ENCODE measurements around the gene RCOR3.

RCOR3 gene

DNA sequence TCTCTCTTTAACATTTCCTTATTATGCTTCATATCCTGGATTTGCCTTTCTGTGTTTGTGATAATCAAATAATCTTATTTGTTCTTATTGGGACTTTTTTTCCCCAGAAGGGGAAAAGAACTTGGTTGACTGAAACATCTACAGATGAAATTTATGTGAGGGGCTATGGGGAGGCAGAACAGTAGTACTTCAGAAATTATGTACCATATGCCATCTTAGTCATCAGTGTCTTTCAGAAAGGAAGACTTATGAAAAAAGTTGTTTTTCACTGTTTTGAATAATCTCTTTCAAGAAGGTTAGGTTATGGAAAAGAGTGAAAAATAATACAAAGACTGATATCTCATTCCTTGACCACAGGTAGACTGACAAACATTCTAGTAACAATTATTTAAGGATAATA lies 37.2 kb downstream of the RCOR3 start:
- H3K9ac ChIP-seq, result no peak overlapping the region
- no peak overlapping the region for H2AFZ ChIP-seq (ENCODE audit: low read depth)
- no peaks in the 10 kb centered on the region for H3K27me3 ChIP-seq (ENCODE audit: insufficient read depth, low read depth)
- H3K36me3 ChIP-seq (ENCODE audit: insufficient read depth), result peaks cover 15% of the 10 kb centered on the region; the same call in 1 of the 2 replicates
- no peak overlapping the region for H3K4me3 ChIP-seq (IDR thresholded peaks at IDR 0.05; ENCODE audit: insufficient read depth, low read depth, low read length)
- no peak for TF ChIP-seq CTCF (conservative IDR thresholded peaks at IDR 0.05; ENCODE audit: low read depth, low read length)
- H3K4me2 ChIP-seq, result no peak overlapping the region
- H3K79me2 ChIP-seq (ENCODE audit: insufficient read depth, low read depth), result no peaks in the 10 kb centered on the region
- H4K20me1 ChIP-seq (ENCODE audit: insufficient read depth), result no peaks in the 10 kb centered on the region
- H3K4me1 ChIP-seq (ENCODE audit: low read depth, poor library complexity, severe bottlenecking), result no peaks in the 10 kb centered on the region
- no peak overlapping the region for H3K27ac ChIP-seq

DNA sequence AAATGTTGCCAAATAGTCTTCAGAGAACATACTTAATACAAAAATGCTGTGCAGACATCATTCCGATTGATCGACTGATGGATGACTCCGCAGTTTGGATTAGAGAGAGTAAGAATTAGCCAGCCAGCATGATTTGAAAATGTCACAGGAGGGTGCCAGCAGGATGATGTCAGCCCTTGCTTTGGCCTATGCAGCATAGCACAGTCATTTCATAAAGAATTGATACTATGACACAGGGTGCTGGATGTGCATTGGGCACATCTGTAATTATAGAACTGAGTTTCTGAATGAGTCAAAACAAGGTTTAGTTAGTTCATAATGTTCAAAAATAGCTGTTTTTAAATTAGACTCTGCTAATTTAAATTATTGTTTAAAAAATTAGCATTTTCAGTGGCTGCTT lies 45.9 kb downstream of the RCOR3 start:
- no peak overlapping the region for H2AFZ ChIP-seq (ENCODE audit: low read depth)
- no peaks in the 10 kb centered on the region; the same call in 1 of the 2 replicates for H3K36me3 ChIP-seq (ENCODE audit: insufficient read depth)
- H3K4me1 ChIP-seq (ENCODE audit: low read depth, poor library complexity, severe bottlenecking), result peaks cover 34% of the 10 kb centered on the region
- H3K4me3 ChIP-seq (IDR thresholded peaks at IDR 0.05; ENCODE audit: insufficient read depth, low read depth, low read length), result no peak overlapping the region
- no peaks in the 10 kb centered on the region for H3K27me3 ChIP-seq (ENCODE audit: insufficient read depth, low read depth)
- no peaks in the 10 kb centered on the region for H4K20me1 ChIP-seq (ENCODE audit: insufficient read depth)
- H3K27ac ChIP-seq, result peak overlapping the region; percentile 52; the same call in 1 of the 2 replicates
- peak overlapping the region; percentile 30; the same call in 1 of the 2 replicates for H3K4me2 ChIP-seq
- no peak for TF ChIP-seq CTCF (conservative IDR thresholded peaks at IDR 0.05; ENCODE audit: low read depth, low read length)
- H3K79me2 ChIP-seq (ENCODE audit: insufficient read depth, low read depth), result no peaks in the 10 kb centered on the region
- peak overlapping the region; percentile 15; the same call in 1 of the 2 replicates for H3K9ac ChIP-seq

DNA sequence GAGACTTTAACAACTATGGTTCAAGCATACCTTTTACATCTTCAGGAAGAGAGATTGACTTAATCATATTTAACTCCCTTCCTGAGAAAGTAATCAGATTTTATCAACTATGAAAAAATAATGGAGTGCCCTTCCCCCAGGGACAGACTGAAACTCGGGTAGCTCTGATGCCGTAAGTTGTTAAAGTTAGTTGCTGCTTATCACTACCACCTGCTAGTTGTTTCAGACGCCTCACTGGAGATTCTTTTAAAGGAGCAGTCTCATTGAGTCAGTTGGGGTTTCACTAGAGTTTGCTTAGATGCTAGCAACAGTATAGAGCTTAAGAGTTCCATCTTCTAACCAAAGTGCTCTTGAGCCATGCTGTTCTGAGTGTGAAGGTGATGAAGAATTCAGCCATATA lies 50.5 kb downstream of the RCOR3 start:
- peaks cover 21% of the 10 kb centered on the region for H3K4me1 ChIP-seq (ENCODE audit: low read depth, poor library complexity, severe bottlenecking)
- no peaks in the 10 kb centered on the region; the same call in none of the 2 replicates for H3K36me3 ChIP-seq (ENCODE audit: insufficient read depth)
- no peak overlapping the region for H3K27ac ChIP-seq
- H3K27me3 ChIP-seq (ENCODE audit: insufficient read depth, low read depth), result no peaks in the 10 kb centered on the region
- no peak overlapping the region for H3K4me2 ChIP-seq
- no peak for TF ChIP-seq CTCF (conservative IDR thresholded peaks at IDR 0.05; ENCODE audit: low read depth, low read length)
- H3K79me2 ChIP-seq (ENCODE audit: insufficient read depth, low read depth), result no peaks in the 10 kb centered on the region
- H3K9ac ChIP-seq, result no peak overlapping the region
- H3K4me3 ChIP-seq (IDR thresholded peaks at IDR 0.05; ENCODE audit: insufficient read depth, low read depth, low read length), result no peak overlapping the region
- H4K20me1 ChIP-seq (ENCODE audit: insufficient read depth), result no peaks in the 10 kb centered on the region
- H2AFZ ChIP-seq (ENCODE audit: low read depth), result no peak overlapping the region

DNA sequence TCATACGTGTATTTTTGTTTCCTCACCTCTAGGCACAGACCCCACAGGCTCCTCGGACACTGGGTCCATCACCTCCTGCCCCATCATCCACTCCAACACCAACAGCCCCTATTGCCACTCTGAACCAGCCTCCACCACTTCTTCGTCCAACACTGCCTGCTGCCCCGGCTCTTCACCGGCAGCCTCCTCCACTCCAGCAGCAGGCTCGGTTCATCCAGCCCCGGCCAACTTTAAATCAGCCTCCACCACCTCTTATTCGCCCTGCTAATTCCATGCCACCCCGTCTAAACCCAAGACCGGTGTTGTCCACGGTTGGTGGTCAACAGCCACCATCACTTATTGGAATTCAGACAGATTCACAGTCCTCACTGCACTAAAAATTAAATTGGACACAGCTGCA lies 54.2 kb downstream of the RCOR3 start:
- Histone ChIP-seq H3K4me1 (ENCODE audit: low read depth, poor library complexity, severe bottlenecking) (no peaks in the 10 kb centered on the region), H3K4me3 (IDR thresholded peaks at IDR 0.05; ENCODE audit: insufficient read depth, low read depth, low read length) (no peak overlapping the region), H4K20me1 (ENCODE audit: insufficient read depth) (no peaks in the 10 kb centered on the region), H3K27me3 (ENCODE audit: insufficient read depth, low read depth) (no peaks in the 10 kb centered on the region), H2AFZ (ENCODE audit: low read depth) (no peak overlapping the region), H3K4me2 (no peak overlapping the region), H3K9ac (no peak overlapping the region), H3K79me2 (ENCODE audit: insufficient read depth, low read depth) (no peaks in the 10 kb centered on the region), H3K36me3 (ENCODE audit: insufficient read depth) (no peaks in the 10 kb centered on the region; the same call in 1 of the 2 replicates), H3K27ac (no peak overlapping the region)
- TF ChIP-seq CTCF (conservative IDR thresholded peaks at IDR 0.05; ENCODE audit: low read depth, low read length), result no peak
